Activated T-helper 1 cell treated with anti-CD3 and anti-CD28 coated beads, Interleukin-12 subunit alpha, Interleukin-12 subunit beta, Interleukin-2, Interleukin-4 antibody, amounts not matched to agents 30 ng/mL and 10 ng/mL and 1 ng/mL, durations not matched to agents 14 hours and 24 hours and 36 hours (primary cell): ENCODE results near the gene ELF1. TPM values are rescaled to one million over a fixed set of nuclear protein-coding genes. Genes with fewer than 3 reads are reported as not detected.
"Not testable (repeated sequence)": the region's sequence is repeated elsewhere in the genome, so short reads cannot be mapped to it uniquely, and the experiment has no call there.

Source experiments
- DNase-seq: peaks from one replicate; pipeline ENCODE4 v3.0.0; 2021; ENCODE audit warnings: low spot score
- H3K27ac Mint-ChIP-seq: one replicate; pipeline ENCODE4 v1.8.0; 2021; ENCODE audit warnings: mild to moderate bottlenecking, mixed read lengths
- H3K27me3 Mint-ChIP-seq: one replicate; pipeline ENCODE4 v1.8.0; 2022; ENCODE audit warnings: mild to moderate bottlenecking, moderate library complexity, mixed read lengths; ENCODE audit not compliant: insufficient read depth
- H3K36me3 Mint-ChIP-seq: one replicate; pipeline ENCODE4 v1.8.0; 2021; ENCODE audit warnings: low read depth, mixed read lengths
- H3K4me1 Mint-ChIP-seq: one replicate; pipeline ENCODE4 v1.8.0; 2021; ENCODE audit warnings: low read depth, mixed read lengths
- H3K4me3 Mint-ChIP-seq: one replicate; pipeline ENCODE4 v1.8.0; 2021; ENCODE audit warnings: mild to moderate bottlenecking, moderate library complexity, mixed read lengths
- H3K9me3 Mint-ChIP-seq: one replicate; pipeline ENCODE4 v1.8.0; 2021; ENCODE audit warnings: mixed read lengths
- intact Hi-C: fragments of 100-400 bp; cut with micrococcal nuclease; formaldehyde crosslinking; loops from one replicate; pipeline ENCODE4 v1.15.1; 2024
- total RNA-seq: library from RNA; stranded (reverse); gene quantifications from 2 replicates; pipeline ENCODE4 v1.2.3, GENCODE V29; 2022

Gene ELF1
- total RNA-seq, 1 donor from 2014 or later, result 75.3 TPM

DNA sequence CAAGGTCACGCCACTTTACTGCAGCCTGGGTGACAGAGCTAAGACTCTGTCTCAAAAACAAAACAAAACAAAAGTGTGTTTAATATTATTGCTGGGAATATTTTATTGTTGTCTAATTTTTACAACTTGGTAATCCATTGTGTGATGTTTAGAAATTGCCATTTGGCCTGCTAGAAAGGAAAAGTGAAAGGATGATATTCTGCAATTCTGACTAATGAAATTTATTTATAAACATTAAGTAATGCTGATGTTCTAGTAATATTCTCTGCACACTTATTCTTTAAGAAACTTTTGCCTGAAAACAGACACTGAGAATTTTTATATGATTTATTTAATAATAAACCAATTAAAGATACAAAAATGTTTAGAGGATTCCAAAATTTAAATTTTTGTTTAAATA, 87.4 kb downstream of the ELF1 start:
- Mint-ChIP-seq H3K27me3 (no peaks in the 10 kb centered on the region), H3K27ac (no peak overlapping the region), H3K4me1 (peaks cover 22% of the 10 kb centered on the region)

DNA sequence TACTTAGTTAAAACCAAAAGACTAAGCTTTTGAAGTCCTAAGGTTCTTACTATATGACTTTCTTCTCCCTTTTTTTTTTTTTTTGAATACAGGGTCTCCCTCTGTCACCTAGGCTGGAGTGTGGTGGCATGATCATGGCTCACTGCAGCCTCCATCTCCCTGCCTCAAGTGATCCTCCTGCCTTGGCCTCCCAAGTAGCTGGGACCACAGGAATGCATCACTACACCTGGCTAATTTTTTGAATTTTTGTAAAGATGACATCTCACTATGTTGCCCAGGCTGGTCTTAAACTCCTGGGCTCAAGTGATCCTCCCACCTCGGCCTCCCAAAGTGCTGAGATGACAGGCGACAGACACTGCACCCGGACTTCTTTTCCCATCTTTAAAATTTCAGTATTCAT, 89.2 kb downstream of the ELF1 start:
- Mint-ChIP-seq H3K27ac (peak overlapping the region; percentile 58), H3K4me1 (peaks cover 22% of the 10 kb centered on the region), H3K36me3 (peaks cover 32% of the 10 kb centered on the region)
- DNase-seq, H3K9me3 Mint-ChIP-seq, intact Hi-C loops, H3K4me3 Mint-ChIP-seq, H3K27me3 Mint-ChIP-seq: not testable (repeated sequence)

More for the DNA sequence above, 87.4 kb downstream of the ELF1 start:
- Mint-ChIP-seq H3K9me3 (no peaks in the 10 kb centered on the region), H3K4me3 (no peak overlapping the region), H3K36me3 (peaks cover 37% of the 10 kb centered on the region)
- intact Hi-C loops, result no loop called here
- no peak for DNase-seq

DNA sequence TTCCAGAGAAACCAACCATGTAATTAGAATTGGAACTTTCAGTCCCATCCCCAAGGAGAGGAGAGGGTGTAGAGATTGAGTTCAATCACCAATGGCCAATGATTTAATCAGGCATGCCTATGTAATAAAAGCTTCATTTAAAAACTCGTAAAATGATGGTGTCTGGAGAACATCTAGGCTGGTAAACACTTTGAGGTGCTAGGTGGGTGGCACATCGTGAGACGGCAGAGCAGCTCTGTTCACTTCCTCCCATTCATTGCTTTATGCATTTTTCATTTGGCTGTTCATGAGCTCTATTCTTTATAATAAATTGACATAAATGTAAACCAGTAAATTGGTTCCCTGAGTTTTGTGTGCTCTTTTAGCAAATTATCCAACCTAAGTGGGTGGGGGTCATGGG, 90.1 kb downstream of the ELF1 start:
- Mint-ChIP-seq H3K9me3 (no peaks in the 10 kb centered on the region), H3K36me3 (peaks cover 31% of the 10 kb centered on the region), H3K27ac (peak overlapping the region; percentile 18), H3K4me3 (no peak overlapping the region), H3K4me1 (peaks cover 20% of the 10 kb centered on the region), H3K27me3 (no peaks in the 10 kb centered on the region)
- DNase-seq, result no peak
- intact Hi-C loops, result no loop called here

DNA sequence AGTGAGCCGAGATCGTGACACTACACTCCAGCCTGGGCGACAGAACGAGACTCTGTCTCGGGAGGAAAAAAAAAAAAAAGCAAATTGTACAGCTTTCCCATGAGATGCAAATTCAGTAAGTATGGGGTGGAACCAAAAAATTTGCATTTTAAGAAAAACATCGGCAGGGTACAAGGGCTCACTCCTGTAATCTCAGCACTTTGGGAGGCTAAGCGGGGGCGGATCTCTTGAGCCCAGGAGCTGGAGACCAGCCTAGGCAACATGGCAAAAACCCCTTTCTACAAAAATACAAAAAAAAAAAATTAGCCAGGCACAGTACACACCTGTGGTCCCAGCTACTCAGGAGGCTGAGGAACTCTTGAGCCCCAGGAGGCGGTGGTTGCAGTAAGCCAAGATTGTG, 91.2 kb downstream of the ELF1 start:
- Mint-ChIP-seq H3K27ac (no peak overlapping the region), H3K4me3 (no peak overlapping the region), H3K4me1 (peaks cover 9% of the 10 kb centered on the region), H3K27me3 (no peaks in the 10 kb centered on the region), H3K36me3 (peaks cover 20% of the 10 kb centered on the region), H3K9me3 (no peaks in the 10 kb centered on the region)
- no peak for DNase-seq
- intact Hi-C loops, result no loop called here

DNA sequence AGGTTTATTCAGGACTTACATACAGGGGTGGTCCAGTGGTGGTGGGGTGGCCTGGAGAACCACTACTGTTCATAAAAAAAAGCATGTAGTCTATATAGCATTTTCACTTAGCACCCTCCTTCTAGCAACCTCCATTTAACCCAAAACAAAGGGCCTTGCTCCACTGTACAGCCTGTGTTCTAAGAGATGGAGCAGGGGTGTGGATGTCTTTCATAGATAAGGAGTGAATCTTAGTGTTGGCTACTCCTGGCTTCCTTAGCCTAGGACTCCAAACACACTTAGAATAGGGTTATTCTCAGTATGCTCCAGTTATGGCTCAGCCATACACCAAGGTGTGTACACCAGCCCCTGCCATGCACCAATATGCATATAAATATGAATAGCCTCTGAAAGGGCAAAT, 95.2 kb downstream of the ELF1 start:
- Mint-ChIP-seq H3K27me3 (peaks cover 1% of the 10 kb centered on the region), H3K4me3 (no peak overlapping the region), H3K27ac (no peak overlapping the region), H3K36me3 (peaks cover 7% of the 10 kb centered on the region), H3K9me3 (no peaks in the 10 kb centered on the region), H3K4me1 (peaks cover 10% of the 10 kb centered on the region)
- DNase-seq, result no peak
- intact Hi-C loops, result loop anchor here (5.0 kb wide), 1 partner anchor 112 kb away; no protein-coding TSS in a partner anchor

DNA sequence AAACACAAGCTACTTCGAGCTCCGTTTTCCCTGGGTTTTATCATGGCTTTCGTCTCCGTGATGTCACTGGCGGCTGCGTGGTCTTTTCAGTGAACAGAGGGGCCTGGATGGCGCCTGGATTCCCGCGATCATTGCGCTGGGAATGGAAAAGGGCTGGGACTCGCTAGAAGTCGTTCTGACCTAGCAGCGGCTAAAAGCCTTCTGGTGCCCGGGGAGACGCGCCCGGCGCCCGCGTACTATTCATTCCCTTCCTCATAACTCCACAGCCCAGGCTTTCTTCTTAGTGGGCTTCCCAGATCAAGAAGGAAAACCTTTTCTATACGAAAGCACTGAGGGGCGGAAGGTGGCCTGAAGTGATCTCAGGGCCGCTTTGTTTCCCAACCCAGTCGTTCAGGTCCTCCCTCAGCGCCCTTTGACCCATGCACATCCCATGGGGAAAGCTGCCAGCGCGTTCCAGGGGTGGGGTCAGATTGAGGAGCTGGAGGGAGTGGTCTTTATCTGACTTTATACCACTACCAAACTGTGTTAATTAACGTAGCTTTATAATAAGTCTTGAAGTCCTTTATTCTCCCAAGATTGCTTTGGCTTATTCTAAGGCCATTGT, 96.6 kb downstream of the ELF1 start:
- DNase-seq, result no peak
- peaks cover 1% of the 10 kb centered on the region for H3K27me3 Mint-ChIP-seq
- peak overlapping the region; percentile 77 for H3K4me3 Mint-ChIP-seq
- no peaks in the 10 kb centered on the region for H3K9me3 Mint-ChIP-seq
- H3K36me3 Mint-ChIP-seq, result peaks cover 2% of the 10 kb centered on the region
- H3K27ac Mint-ChIP-seq, result peak overlapping the region; percentile 70
- intact Hi-C loops, result loop anchor here (5.0 kb wide), 1 partner anchor 110 kb away; no protein-coding TSS in a partner anchor
- peaks cover 10% of the 10 kb centered on the region for H3K4me1 Mint-ChIP-seq

DNA sequence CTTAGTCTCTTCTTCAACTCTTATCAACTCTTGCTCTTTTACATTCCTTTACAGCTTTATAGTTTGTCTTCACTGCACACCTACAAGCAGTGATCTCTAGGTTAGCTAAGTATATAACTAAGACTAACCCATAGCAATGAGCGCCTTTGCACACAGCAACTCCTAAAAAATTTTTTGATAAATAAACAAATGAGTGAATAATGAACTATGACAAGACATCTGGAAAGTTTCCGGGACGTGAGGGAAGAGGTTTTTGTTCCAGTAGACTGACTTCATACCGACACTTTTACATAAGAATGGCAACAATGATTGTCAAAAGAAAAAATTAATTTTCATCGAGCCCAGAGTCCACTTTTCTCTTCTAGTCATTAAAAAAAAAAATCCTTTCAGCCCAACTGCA, 98.3 kb downstream of the ELF1 start:
- DNase-seq, result no peak
- Mint-ChIP-seq H3K27me3 (peaks cover 4% of the 10 kb centered on the region), H3K27ac (peak overlapping the region; percentile 89), H3K9me3 (no peaks in the 10 kb centered on the region), H3K4me1 (peaks cover 23% of the 10 kb centered on the region), H3K36me3 (peaks cover 3% of the 10 kb centered on the region), H3K4me3 (peak overlapping the region; percentile 92)
- intact Hi-C loops, result loop anchor here (1.0 to 5.0 kb wide), 9 partner anchors 54 to 895 kb away; partner anchors contain the start of genes KBTBD6, KBTBD7 and MRPS31

DNA sequence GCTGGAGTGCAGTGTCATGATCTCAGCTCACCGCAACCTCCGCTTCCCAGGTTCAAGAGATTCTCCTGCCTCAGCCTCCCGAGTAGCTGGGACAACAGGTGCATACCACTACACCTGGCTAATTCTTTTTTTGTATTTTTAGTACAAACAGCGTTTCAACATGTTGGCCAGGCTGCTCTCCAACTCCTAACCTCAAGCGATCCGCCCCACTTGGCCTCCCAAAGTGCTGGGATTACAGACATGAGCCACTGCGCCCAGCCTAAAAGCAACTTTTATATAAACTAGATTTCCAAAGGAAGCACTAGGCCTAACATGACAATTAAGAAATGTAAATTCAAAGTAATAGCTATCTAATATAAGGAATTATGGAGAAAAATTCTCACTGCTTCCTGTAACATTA, 99.2 kb downstream of the ELF1 start:
- H3K27me3 Mint-ChIP-seq, H3K36me3 Mint-ChIP-seq, DNase-seq, H3K4me3 Mint-ChIP-seq, H3K27ac Mint-ChIP-seq, H3K9me3 Mint-ChIP-seq: not testable (repeated sequence)
- intact Hi-C loops, result loop anchor here (2.0 to 5.0 kb wide), 5 partner anchors 55 to 275 kb away; partner anchors contain the start of gene KBTBD7
- H3K4me1 Mint-ChIP-seq, result peaks cover 23% of the 10 kb centered on the region

DNA sequence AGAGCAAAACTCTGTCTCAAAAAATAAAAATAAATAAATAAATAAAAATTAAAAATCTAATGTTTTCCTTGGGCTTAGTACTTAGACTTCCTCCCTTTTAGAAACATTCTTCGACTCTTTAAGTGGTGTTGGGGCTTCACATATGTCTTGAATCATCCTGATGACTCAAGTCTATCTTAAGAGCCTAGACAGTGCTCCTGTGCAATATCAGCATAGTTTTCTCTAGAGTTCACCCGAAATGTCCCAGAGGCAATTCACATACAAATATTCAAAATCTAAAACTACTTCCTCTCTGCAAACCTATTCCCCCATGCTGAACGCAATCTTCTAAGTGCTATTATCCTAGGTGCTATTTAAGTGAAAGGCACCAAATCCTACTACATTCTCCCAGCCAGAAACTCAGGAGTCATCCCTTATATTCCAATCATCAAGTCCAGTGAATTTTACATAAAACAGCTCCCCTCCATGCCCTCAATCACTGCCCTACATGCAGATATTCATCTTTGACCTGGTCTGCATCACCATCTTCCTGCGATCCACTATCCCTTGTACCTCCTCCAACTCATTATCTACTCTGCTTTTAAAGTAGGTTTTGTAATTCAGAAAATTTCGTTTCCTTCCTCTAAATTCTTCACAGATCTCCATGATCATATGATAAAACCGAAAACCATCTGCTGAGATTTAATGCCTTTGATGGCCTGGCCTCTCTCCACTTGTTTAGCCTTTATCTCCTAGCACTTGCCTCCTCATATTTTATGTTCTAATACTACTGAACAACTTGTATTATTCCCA, 102.7 kb downstream of the ELF1 start:
- no peaks in the 10 kb centered on the region for H3K9me3 Mint-ChIP-seq
- no peak overlapping the region for H3K4me3 Mint-ChIP-seq
- intact Hi-C loops, result no loop called here
- peaks cover 7% of the 10 kb centered on the region for H3K36me3 Mint-ChIP-seq
- H3K27me3 Mint-ChIP-seq, result peaks cover 2% of the 10 kb centered on the region
- no peak overlapping the region for H3K27ac Mint-ChIP-seq
- H3K4me1 Mint-ChIP-seq, result peaks cover 24% of the 10 kb centered on the region
- no peak for DNase-seq

DNA sequence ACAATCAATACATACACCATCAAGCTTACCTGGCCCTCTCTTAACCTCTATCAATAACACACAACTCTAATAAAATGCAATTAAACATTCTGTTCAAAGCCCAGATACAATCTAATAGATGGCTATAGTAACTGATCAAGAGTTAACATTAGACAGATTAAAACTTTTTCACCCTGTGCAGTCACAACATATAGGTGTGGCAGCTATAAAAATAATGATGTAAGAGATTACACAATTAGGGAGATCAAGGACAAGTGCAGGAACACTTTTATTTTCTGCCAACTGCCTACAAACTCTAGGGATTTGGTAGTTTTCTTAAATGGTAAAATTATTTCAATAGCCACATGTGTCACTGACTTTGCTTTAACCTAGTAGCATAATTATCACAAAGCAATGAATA, 104.3 kb downstream of the ELF1 start:
- H3K36me3 Mint-ChIP-seq, H3K27ac Mint-ChIP-seq, H3K9me3 Mint-ChIP-seq, H3K27me3 Mint-ChIP-seq, intact Hi-C loops, H3K4me3 Mint-ChIP-seq, DNase-seq: not testable (repeated sequence)
- peaks cover 24% of the 10 kb centered on the region for H3K4me1 Mint-ChIP-seq

DNA sequence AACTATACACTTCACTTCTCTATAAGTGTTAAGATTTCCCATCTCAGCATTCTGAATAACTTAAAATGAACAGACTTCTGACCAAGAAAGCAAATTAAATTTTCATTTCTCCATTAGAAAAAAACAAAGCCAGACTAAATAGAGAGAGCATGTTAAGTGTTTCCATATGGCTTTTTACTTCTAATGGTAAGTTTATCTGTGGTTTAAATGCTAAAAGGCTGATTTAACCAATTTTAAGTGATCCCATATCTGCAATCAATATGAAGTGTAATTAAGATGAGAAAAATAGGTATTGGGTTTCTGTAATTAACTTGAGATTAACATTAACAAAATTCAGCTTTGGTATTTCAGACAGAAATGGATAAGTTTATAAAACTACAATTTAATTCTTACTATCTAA, 107.8 kb downstream of the ELF1 start:
- no peak for DNase-seq
- Mint-ChIP-seq H3K27me3 (no peaks in the 10 kb centered on the region), H3K4me3 (no peak overlapping the region), H3K27ac (no peak overlapping the region), H3K9me3 (no peaks in the 10 kb centered on the region), H3K36me3 (peaks cover 6% of the 10 kb centered on the region), H3K4me1 (peaks cover 14% of the 10 kb centered on the region)
- intact Hi-C loops, result no loop called here

DNA sequence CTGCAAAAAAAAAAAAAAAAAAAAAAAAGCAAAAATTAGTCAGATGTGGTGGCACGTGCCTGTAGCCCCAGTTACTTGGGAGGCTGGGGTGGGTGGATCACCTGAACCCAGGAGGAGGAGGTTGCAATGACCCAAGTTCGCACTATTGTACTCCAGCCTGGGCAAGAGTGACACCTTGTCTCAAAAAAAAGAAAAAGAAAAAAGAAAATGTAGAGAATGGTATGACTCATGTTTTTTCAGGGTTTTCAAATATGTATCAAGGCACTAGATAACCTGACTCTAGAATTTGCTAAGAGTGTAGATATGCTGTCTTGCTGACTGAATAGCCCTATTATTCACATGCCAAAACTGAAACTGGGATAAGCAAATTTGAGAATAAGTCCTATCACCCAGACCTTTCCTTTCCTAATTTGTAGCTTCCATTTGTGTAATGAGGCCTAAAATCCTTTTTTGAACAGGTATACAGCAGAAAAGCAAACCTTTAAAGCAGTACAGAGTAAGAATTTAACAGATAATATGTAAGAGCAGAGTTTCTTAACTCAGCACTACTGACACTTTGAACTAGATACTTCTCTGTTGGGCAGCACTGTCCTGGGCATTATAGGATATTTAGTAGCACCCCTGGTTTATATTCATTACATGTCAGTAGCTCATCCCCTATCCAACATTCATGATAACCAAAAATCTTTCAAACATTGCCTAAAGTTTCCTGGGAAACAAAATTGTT, 108.6 kb downstream of the ELF1 start:
- DNase-seq, result no peak
- intact Hi-C loops, result no loop called here

More for the DNA sequence above, 108.6 kb downstream of the ELF1 start:
- H3K4me3 Mint-ChIP-seq, result no peak overlapping the region
- H3K27ac Mint-ChIP-seq, result no peak overlapping the region
- peaks cover 6% of the 10 kb centered on the region for H3K36me3 Mint-ChIP-seq
- H3K27me3 Mint-ChIP-seq, result no peaks in the 10 kb centered on the region
- no peaks in the 10 kb centered on the region for H3K9me3 Mint-ChIP-seq
- H3K4me1 Mint-ChIP-seq, result peaks cover 12% of the 10 kb centered on the region
